Loucy (cell line): Measurements from ENCODE around the gene TTLL12.

Experiments used
- EZH2phosphoT487 ChIP-seq: fragments of 200-600 bp; IDR thresholded peaks from 2 replicates; pipeline ENCODE4 v1.6.1; 2018; ENCODE audit warnings: antibody characterized with exemption, mild to moderate bottlenecking, moderate library complexity, borderline replicate concordance
- TF ChIP-seq, protein P1 (sequence below): fragments of 200-600 bp; sonication (generic); conservative IDR thresholded peaks from 2 replicates; pipeline ENCODE4 v1.5.1; 2014; ENCODE audit warnings: mild to moderate bottlenecking, antibody characterized with exemption, low read length

DNA sequence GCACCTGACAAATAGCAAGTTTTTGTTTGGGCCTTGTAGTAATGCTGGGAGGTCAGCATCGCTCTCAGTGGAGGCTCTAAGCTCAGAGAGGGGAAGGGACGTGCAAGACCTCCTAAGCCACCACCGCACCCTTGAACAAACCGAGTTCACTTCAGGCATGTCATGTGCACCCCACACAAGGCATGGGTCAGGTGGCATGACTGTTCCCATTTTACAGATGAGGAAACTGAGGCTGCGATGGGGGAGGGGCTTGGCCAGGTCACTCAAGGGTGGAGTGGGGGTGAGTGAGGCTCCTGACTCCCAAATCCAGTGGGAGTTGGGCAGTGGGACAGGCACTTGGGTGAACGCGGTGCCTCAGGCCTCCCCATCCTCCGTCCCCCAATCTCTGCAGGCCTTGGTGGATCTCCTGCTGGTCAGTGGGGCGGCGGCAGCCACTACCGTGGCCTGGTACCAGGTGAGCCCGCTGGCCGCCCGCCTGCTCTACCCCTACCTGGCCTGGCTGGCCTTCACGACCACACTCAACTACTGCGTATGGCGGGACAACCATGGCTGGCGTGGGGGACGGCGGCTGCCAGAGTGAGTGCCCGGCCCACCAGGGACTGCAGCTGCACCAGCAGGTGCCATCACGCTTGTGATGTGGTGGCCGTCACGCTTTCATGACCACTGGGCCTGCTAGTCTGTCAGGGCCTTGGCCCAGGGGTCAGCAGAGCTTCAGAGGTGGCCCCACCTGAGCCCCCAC, 24.4 kb downstream of the TTLL12 start:
- TF ChIP-seq, protein P1, sequence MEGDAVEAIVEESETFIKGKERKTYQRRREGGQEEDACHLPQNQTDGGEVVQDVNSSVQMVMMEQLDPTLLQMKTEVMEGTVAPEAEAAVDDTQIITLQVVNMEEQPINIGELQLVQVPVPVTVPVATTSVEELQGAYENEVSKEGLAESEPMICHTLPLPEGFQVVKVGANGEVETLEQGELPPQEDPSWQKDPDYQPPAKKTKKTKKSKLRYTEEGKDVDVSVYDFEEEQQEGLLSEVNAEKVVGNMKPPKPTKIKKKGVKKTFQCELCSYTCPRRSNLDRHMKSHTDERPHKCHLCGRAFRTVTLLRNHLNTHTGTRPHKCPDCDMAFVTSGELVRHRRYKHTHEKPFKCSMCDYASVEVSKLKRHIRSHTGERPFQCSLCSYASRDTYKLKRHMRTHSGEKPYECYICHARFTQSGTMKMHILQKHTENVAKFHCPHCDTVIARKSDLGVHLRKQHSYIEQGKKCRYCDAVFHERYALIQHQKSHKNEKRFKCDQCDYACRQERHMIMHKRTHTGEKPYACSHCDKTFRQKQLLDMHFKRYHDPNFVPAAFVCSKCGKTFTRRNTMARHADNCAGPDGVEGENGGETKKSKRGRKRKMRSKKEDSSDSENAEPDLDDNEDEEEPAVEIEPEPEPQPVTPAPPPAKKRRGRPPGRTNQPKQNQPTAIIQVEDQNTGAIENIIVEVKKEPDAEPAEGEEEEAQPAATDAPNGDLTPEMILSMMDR, result no peak
- TF ChIP-seq EZH2phosphoT487, result no peak
